ENCODE results near the gene NEK6.

NEK6 gene

GRCh38 chr9:124282442-124283227 is 24.9 kb downstream of the NEK6 start:
- no peak for DNase-seq

GRCh38 chr9:124283228-124283814 is 25.6 kb downstream of the NEK6 start:
- DNase-seq, result no peak

- no peak for DNase-seq
Measured at GRCh38 chr9:124284237-124284831, 26.6 kb downstream of the NEK6 start.

GRCh38 chr9:124284940-124285441 is 27.2 kb downstream of the NEK6 start:
- no peak for DNase-seq

- DNase-seq, result no peak
Measured at GRCh38 chr9:124285490-124285889, 27.7 kb downstream of the NEK6 start.

GRCh38 chr9:124285903-124286291 is 28.1 kb downstream of the NEK6 start:
- no peak for DNase-seq

- DNase-seq, result no peak
Measured at GRCh38 chr9:124286292-124286931, 28.7 kb downstream of the NEK6 start.

- no peak for DNase-seq
Measured at GRCh38 chr9:124290053-124290591, 32.4 kb downstream of the NEK6 start.

- no peak for DNase-seq
Measured at GRCh38 chr9:124290743-124291554, 33.2 kb downstream of the NEK6 start.

- DNase-seq, result no peak
Measured at GRCh38 chr9:124291801-124292396, 34.1 kb downstream of the NEK6 start.

GRCh38 chr9:124292696-124293593 is 35.2 kb downstream of the NEK6 start:
- DNase-seq, result no peak

- DNase-seq, result no peak
Measured at GRCh38 chr9:124293718-124294506, 36.2 kb downstream of the NEK6 start.

- DNase-seq, result no peak
Measured at GRCh38 chr9:124295159-124295794, 37.5 kb downstream of the NEK6 start.

- no peak for DNase-seq
Measured at GRCh38 chr9:124296094-124296493, 38.3 kb downstream of the NEK6 start.

- DNase-seq, result no peak
Measured at GRCh38 chr9:124296796-124297550, 39.2 kb downstream of the NEK6 start.

GRCh38 chr9:124297551-124297901 is 39.8 kb downstream of the NEK6 start:
- no peak for DNase-seq

- DNase-seq, result no peak
Measured at GRCh38 chr9:124297915-124298645, 40.3 kb downstream of the NEK6 start.

GRCh38 chr9:124298646-124299235 is 41.0 kb downstream of the NEK6 start:
- DNase-seq, result no peak
